ENCODE measurements around the gene GTPBP10. TPM values are rescaled to one million over a fixed set of nuclear protein-coding genes. Genes with fewer than 3 reads are reported as not detected.

Gene GTPBP10
- total RNA-seq, 1 experiment from 2014 or later = 23.3 TPM

DNA sequence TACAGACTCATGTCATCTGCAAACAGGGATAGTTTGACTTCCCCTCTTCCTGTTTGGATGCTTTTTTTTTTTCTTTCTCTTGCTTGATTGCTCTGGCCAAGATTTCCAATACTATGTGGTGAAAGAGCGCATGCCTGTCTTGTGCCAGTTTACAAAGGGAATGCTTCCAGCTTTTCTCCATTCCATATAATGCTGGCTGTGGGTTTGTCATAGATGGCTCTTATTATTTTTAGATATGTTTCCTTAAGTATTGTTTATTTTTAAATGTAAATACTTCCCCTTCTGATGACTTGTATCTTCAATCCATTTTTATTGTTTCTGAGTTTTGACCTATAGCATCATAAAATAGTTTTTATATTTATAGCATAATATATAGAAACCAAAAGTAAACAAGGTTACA, 43.3 kb upstream of the GTPBP10 start:
- Mint-ChIP-seq H3K27ac (no peak overlapping the region; a peak in 1 of 7 replicates), H3K4me3 (no peak overlapping the region)

More for the DNA sequence above, 43.3 kb upstream of the GTPBP10 start:
- H3K18ac ChIP-seq (ENCODE audit: insufficient read length, low read depth, low read length) = no peak overlapping the region
- H4K20me1 ChIP-seq (ENCODE audit: control insufficient read depth, insufficient read depth, insufficient read length) = no peaks in the 10 kb centered on the region
- no peak overlapping the region for H2BK15ac ChIP-seq (ENCODE audit: low read depth, low read length)
- no peak overlapping the region for H4K8ac ChIP-seq (replicated peaks; ENCODE audit: insufficient read length, low read depth, low read length)
- H3K27me3 Mint-ChIP-seq (ENCODE audit: low read depth) = no peaks in the 10 kb centered on the region
- H3T11ph ChIP-seq (ENCODE audit: low read length) = no peak overlapping the region
- no peaks in the 10 kb centered on the region for H3K23me2 ChIP-seq (ENCODE audit: insufficient read length, low read depth, low read length, poor library complexity, severe bottlenecking)
- no peak overlapping the region for H2BK5ac ChIP-seq (ENCODE audit: insufficient read length, low read length)
- H3K23ac ChIP-seq (ENCODE audit: insufficient read length, low read depth, low read length) = no peak overlapping the region
- H3K4me1 Mint-ChIP-seq = no peaks in the 10 kb centered on the region; a peak in 1 of 4 replicates
- no peak overlapping the region for H2BK20ac ChIP-seq (ENCODE audit: low read depth, low read length, poor library complexity, severe bottlenecking)
- H2BK12ac ChIP-seq (ENCODE audit: insufficient read length, low read depth, low read length) = no peak overlapping the region
- no peak overlapping the region for H3K4me2 ChIP-seq (ENCODE audit: insufficient read depth, insufficient read length, low read length)
- H3K9me3 ChIP-seq (ENCODE audit: control insufficient read depth, low read depth, low read length) = no peaks in the 10 kb centered on the region
- no peaks in the 10 kb centered on the region for H3K79me1 ChIP-seq (ENCODE audit: insufficient read depth, low read depth, low read length, poor library complexity, severe bottlenecking)
- H3K4me1 ChIP-seq (ENCODE audit: insufficient read depth, low read length) = no peaks in the 10 kb centered on the region
- no peaks in the 10 kb centered on the region for H3K27me3 ChIP-seq (ENCODE audit: insufficient read depth, low read length)
- H2BK120ac ChIP-seq (ENCODE audit: low read depth, low read length, poor library complexity, severe bottlenecking) = no peak overlapping the region
- no peak overlapping the region for H3K27ac ChIP-seq (ENCODE audit: insufficient read length, low read depth, low read length)
- no peak overlapping the region for H3K14ac ChIP-seq (ENCODE audit: insufficient read depth, low read length)
- no peaks in the 10 kb centered on the region for H3K79me2 ChIP-seq (ENCODE audit: insufficient read depth, low read length)
- H2AFZ ChIP-seq (ENCODE audit: low read length) = no peak overlapping the region
- no peak overlapping the region for H4K5ac ChIP-seq (ENCODE audit: insufficient read length, low read depth, low read length)
- no peaks in the 10 kb centered on the region for H3K9me3 Mint-ChIP-seq
- no peak overlapping the region for H2AK5ac ChIP-seq (ENCODE audit: insufficient read length, low read length)
- no peak overlapping the region for H3K4ac ChIP-seq (ENCODE audit: low read depth, low read length)
- no CpG with 5 or more reads among the region's 1 CpG for WGBS (ENCODE audit: extremely low coverage, insufficient read length, low lambda C conversion rate)
- no peak for DNase-seq
- no peak overlapping the region for H3K56ac ChIP-seq (ENCODE audit: insufficient read length, low read depth, low read length)
- H3K9ac ChIP-seq (ENCODE audit: extremely low read depth, insufficient read length, low read length) = no peak overlapping the region
- TF ChIP-seq, protein P1, sequence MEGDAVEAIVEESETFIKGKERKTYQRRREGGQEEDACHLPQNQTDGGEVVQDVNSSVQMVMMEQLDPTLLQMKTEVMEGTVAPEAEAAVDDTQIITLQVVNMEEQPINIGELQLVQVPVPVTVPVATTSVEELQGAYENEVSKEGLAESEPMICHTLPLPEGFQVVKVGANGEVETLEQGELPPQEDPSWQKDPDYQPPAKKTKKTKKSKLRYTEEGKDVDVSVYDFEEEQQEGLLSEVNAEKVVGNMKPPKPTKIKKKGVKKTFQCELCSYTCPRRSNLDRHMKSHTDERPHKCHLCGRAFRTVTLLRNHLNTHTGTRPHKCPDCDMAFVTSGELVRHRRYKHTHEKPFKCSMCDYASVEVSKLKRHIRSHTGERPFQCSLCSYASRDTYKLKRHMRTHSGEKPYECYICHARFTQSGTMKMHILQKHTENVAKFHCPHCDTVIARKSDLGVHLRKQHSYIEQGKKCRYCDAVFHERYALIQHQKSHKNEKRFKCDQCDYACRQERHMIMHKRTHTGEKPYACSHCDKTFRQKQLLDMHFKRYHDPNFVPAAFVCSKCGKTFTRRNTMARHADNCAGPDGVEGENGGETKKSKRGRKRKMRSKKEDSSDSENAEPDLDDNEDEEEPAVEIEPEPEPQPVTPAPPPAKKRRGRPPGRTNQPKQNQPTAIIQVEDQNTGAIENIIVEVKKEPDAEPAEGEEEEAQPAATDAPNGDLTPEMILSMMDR (conservative IDR thresholded peaks at IDR 0.05) = no peak
- no peak overlapping the region for H4K91ac ChIP-seq (ENCODE audit: insufficient read length, low read depth, low read length)
- H3K36me3 Mint-ChIP-seq (ENCODE audit: insufficient read depth in 1 of 3, low read depth in 3 of 3) = no peaks in the 10 kb centered on the region
